WERI-Rb-1 (cell line): ENCODE measurements around the gene NCAPG2.

ENCODE experiments used
- DNase-seq: peaks from one replicate; pipeline ENCODE4 v3.0.0-alpha.2; 2020
- H3K27ac ChIP-seq: fragments of 250-450 bp; sonication (Bioruptor Pico); 2 replicates; pipeline ENCODE4 v1.5.1; 2020; ENCODE audit warnings: mild to moderate bottlenecking, moderate library complexity
- H3K27me3 ChIP-seq: fragments of 250-450 bp; sonication (Bioruptor Pico); 2 replicates; pipeline ENCODE4 v1.5.1; 2021; ENCODE audit warnings: mild to moderate bottlenecking, low read depth, moderate library complexity; ENCODE audit not compliant: insufficient read depth, severe bottlenecking
- H3K36me3 ChIP-seq: fragments of 250-450 bp; sonication (Bioruptor Pico); 2 replicates; pipeline ENCODE4 v1.5.1; 2020; ENCODE audit warnings: mild to moderate bottlenecking, moderate library complexity
- H3K4me3 ChIP-seq: 2 replicates; pipeline ENCODE4 v1.5.1; 2011; ENCODE audit warnings: low read depth, mild to moderate bottlenecking, control low read depth, low read length
- H3K9me3 ChIP-seq: fragments of 250-450 bp; sonication (Bioruptor Pico); 2 replicates; pipeline ENCODE4 v1.5.1; 2021; ENCODE audit warnings: mild to moderate bottlenecking, moderate library complexity; ENCODE audit not compliant: severe bottlenecking
- TF ChIP-seq, protein P1 (sequence below): IDR thresholded peaks from 2 replicates; pipeline ENCODE4 v1.5.1; 2011; ENCODE audit warnings: low read depth, mild to moderate bottlenecking, control low read depth, inconsistent platforms, low read length

Gene NCAPG2

GRCh38 chr7:158727690-158728089 is 23.1 kb upstream of the NCAPG2 start:
- no peak overlapping the region for H3K4me3 ChIP-seq
- H3K27ac ChIP-seq, result no peak overlapping the region
- TF ChIP-seq, protein P1, sequence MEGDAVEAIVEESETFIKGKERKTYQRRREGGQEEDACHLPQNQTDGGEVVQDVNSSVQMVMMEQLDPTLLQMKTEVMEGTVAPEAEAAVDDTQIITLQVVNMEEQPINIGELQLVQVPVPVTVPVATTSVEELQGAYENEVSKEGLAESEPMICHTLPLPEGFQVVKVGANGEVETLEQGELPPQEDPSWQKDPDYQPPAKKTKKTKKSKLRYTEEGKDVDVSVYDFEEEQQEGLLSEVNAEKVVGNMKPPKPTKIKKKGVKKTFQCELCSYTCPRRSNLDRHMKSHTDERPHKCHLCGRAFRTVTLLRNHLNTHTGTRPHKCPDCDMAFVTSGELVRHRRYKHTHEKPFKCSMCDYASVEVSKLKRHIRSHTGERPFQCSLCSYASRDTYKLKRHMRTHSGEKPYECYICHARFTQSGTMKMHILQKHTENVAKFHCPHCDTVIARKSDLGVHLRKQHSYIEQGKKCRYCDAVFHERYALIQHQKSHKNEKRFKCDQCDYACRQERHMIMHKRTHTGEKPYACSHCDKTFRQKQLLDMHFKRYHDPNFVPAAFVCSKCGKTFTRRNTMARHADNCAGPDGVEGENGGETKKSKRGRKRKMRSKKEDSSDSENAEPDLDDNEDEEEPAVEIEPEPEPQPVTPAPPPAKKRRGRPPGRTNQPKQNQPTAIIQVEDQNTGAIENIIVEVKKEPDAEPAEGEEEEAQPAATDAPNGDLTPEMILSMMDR, result no peak
- no peaks in the 10 kb centered on the region for H3K9me3 ChIP-seq
- H3K27me3 ChIP-seq, result no peaks in the 10 kb centered on the region
- DNase-seq, result no peak
- no peaks in the 10 kb centered on the region for H3K36me3 ChIP-seq

DNA sequence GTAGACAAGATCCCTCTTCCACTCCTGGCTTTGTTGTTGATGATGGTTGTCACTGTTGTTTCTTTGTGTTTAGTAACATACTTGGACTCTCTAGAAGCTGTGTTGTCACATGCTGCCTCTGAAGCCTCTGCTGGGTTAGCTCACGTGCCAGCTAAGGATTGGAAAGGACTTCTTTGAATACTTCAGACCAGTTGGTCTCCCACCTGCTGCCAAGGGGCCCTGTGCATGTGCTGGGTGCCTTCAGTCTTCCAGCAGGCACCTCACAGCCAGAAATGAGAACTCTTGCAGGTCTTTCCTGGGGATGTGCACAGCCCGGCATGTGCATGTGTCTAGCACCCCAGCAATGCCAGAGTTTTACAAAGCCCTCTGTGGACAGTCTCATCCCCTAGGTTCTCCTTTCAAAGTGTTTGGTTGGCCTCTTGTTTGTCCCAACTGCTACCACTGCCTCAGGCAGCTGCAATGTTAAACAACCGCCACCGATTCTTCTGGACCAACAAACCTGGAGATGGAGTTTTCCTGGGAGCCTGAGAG is 21.7 kb upstream of the NCAPG2 start:
- DNase-seq, result no peak
- Histone ChIP-seq H3K27ac (no peak overlapping the region), H3K36me3 (no peaks in the 10 kb centered on the region), H3K27me3 (no peaks in the 10 kb centered on the region), H3K9me3 (no peaks in the 10 kb centered on the region), H3K4me3 (no peak overlapping the region)
- TF ChIP-seq, protein P1, result no peak

DNA sequence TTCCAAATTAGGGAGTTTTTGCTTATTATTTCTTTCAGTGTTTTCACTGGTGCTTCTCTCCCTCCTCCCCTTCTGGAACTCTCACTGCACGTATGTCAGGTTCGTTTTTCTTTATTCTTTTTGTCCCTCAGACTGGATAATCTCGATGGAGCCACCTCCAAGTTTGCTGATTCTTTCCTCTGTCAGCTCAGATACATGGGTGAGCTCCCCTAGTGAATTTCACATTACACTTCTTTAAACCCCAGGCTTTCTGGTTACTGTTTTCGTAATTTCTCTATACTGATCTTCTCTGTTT is 20.8 kb upstream of the NCAPG2 start:
- TF ChIP-seq, protein P1, result no peak
- no peaks in the 10 kb centered on the region for H3K27me3 ChIP-seq

DNA sequence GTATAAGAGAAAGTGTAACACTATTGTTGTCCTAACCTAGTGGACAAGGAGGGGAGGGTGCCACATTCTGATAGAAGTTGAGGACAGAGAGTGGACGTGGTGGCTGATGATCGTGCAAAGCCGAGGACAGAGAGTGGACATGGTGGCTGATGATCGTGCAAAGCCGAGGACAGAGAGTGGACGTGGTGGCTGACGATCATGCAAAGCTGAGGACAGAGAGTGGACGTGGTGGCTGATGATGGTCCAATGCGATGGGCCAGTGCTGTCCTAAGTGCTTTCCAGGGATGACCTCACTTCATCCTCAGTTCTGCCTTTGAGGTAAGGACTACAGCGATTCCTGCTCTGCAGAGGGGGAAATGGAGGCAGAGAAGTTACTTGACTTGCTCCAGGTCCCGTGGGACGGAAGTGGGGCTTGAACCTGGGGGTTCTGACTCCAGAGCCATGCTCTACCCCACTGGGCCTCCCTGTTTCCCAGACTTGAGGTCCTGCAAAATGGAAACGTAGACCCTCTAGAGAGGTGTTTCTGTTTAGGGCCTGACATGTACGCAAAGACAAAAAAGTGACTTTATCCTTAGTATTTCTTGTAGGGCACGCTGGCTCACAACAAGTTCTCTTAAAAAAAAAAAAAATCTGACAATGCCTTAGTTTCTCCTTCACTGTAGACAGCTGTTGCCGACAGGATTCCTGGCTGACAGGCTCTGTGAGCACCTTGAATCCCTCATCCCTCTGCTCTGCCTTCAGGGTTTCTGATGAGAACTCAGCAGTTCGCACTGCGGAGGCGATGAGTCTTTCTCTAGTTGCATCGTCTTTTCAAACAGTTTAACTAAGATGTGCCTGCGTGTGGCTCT is 20.3 kb upstream of the NCAPG2 start:
- Histone ChIP-seq H3K4me3 (no peak overlapping the region), H3K27ac (no peak overlapping the region), H3K27me3 (no peaks in the 10 kb centered on the region), H3K36me3 (no peaks in the 10 kb centered on the region), H3K9me3 (no peaks in the 10 kb centered on the region)
- TF ChIP-seq, protein P1, result no peak
- DNase-seq, result no peak

More for the DNA sequence above, 20.8 kb upstream of the NCAPG2 start:
- Histone ChIP-seq H3K4me3 (no peak overlapping the region), H3K27ac (no peak overlapping the region), H3K9me3 (no peaks in the 10 kb centered on the region), H3K36me3 (no peaks in the 10 kb centered on the region)
- no peak for DNase-seq

- Histone ChIP-seq H3K4me3 (no peak overlapping the region), H3K27me3 (no peaks in the 10 kb centered on the region), H3K36me3 (no peaks in the 10 kb centered on the region), H3K27ac (no peak overlapping the region), H3K9me3 (no peaks in the 10 kb centered on the region)
- TF ChIP-seq, protein P1, result no peak
- DNase-seq, result no peak
These were observed 19.2 kb upstream of the NCAPG2 start for GRCh38 chr7:158723714-158724385.
